Measurements from ENCODE around the gene RIN3. TPM values are rescaled to one million over a fixed set of nuclear protein-coding genes. Genes with fewer than 3 reads are reported as not detected.

RIN3 gene
- total RNA-seq, 4 donors from 2014 or later: 4.7 to 7.9 (median 6.6) TPM

DNA sequence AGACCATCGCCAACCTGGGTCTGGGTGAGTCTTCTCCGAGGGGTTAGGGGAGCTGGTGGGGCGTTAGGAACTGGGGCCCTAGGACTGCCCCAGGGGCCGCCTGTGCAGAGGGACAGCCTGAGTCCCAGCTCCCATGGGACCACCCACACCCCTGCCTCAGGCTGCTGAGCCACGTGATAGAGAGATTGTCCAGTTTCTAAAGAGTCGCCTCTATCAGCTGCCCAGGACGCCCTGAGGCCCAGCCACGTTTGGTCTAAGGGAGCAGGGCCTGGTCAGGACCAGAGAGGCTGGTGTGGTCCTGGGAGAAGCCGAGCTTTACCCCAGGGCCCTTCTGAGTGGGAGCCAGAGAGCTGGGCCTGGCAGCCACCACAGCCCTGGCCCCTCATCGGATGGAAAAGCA lies 127.7 kb downstream of the RIN3 start:
- intact Hi-C loops (cut with DNase I): no loop called here
- Histone ChIP-seq H3K9me3 (no peaks in the 10 kb centered on the region), H3K36me3 (no peaks in the 10 kb centered on the region), H3K4me3 (replicated peaks in 1 of 3) (no peak overlapping the region), H3K27me3 (no peaks in the 10 kb centered on the region), H3K4me1 (no peaks in the 10 kb centered on the region), H3K27ac (no peak overlapping the region)
- 95 to 100% methylated on average over 6 to 7 of the region's 10 CpGs for whole genome bisulfite sequencing, 2 donors
- DNase-seq: no peak
- TF ChIP-seq POLR2A (IDR thresholded peaks at IDR 0.05): no peak
- TF ChIP-seq, protein P1, sequence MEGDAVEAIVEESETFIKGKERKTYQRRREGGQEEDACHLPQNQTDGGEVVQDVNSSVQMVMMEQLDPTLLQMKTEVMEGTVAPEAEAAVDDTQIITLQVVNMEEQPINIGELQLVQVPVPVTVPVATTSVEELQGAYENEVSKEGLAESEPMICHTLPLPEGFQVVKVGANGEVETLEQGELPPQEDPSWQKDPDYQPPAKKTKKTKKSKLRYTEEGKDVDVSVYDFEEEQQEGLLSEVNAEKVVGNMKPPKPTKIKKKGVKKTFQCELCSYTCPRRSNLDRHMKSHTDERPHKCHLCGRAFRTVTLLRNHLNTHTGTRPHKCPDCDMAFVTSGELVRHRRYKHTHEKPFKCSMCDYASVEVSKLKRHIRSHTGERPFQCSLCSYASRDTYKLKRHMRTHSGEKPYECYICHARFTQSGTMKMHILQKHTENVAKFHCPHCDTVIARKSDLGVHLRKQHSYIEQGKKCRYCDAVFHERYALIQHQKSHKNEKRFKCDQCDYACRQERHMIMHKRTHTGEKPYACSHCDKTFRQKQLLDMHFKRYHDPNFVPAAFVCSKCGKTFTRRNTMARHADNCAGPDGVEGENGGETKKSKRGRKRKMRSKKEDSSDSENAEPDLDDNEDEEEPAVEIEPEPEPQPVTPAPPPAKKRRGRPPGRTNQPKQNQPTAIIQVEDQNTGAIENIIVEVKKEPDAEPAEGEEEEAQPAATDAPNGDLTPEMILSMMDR (IDR thresholded peaks at IDR 0.05): no peak

DNA sequence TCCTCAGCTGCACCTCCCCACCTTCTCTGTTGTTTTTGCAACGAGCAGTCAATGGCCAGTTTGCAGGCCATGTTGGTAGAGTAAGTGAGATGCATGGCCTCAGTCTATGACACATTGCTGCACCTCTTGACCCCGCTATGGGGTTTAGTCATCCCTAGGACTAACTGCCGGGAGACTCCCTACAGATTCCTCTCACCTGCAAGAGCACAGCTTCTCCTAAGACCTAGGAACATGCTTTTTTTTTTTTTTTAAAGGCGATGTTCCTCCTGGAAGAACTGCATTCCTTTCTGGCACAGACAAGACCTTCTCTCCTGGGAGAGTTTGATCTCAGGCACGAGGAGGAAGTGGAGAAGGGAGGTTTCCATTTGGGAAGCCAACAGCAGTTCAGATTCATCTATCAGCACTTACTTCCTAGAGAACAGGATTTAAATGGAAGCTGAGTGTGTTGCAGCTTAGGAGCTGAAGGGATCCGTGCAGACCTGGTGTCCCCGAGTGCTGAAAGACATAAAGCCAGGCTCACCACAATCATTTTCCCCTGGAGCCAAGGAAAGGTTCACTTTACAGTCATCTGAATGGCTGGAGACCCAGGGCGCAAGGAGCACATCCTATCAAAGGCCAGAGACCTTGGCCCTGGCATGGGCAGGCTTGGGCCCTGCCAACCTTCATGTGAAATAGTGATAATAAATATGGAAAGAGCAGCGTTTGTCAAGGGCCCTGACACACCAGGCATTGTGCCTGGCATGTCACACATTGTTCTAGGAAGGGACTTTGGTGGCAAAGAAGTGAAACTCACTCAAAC lies 130.8 kb downstream of the RIN3 start:
- no peaks in the 10 kb centered on the region for H3K9me3 ChIP-seq
- H3K36me3 ChIP-seq: no peaks in the 10 kb centered on the region
- H3K27me3 ChIP-seq: no peaks in the 10 kb centered on the region
- no peaks in the 10 kb centered on the region for H3K4me1 ChIP-seq
- TF ChIP-seq, protein P1 (IDR thresholded peaks at IDR 0.05): no peak
- no peak for TF ChIP-seq POLR2A (IDR thresholded peaks at IDR 0.05)
- DNase-seq: no peak
- H3K4me3 ChIP-seq (replicated peaks in 1 of 3): no peak overlapping the region
- intact Hi-C loops (cut with DNase I): no loop called here
- 52 to 57% methylated on average over 8 to 9 of the region's 9 CpGs for WGBS, 2 donors
- H3K27ac ChIP-seq: no peak overlapping the region

DNA sequence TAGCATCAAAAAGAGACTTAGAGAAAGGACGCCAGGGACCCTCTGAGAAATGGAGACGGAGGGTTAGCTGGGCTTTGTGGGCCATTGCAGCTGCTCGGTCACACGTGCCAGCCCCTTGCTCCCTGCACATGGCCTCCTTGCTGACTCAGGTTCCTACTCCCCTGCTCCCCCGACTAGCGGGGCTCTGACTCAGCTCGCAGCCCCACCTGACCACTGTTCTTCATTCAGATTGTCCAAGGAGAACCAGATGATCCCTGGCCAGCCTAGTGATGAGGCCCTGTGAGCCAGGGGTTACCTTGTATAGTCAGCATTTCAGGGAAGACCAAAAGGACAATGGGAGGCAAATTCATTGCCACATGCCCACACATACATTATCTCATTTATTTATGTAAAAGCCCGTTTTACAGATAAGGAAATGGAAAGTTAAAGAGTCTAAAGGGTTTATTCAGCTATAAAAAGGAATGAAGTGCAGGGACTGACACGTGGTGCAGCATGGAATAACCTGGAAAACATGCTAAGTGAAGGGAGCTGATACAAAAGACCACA lies 131.5 kb downstream of the RIN3 start:
- Histone ChIP-seq H3K36me3 (no peaks in the 10 kb centered on the region), H3K27ac (no peak overlapping the region), H3K4me1 (peaks cover under 1% of the 10 kb centered on the region in 2 donors), H3K4me3 (replicated peaks in 1 of 3) (no peak overlapping the region), H3K9me3 (no peaks in the 10 kb centered on the region), H3K27me3 (no peaks in the 10 kb centered on the region)
- DNase-seq: no peak
- 96 to 98% methylated on average over 9 of the region's 9 CpGs for WGBS, 2 donors
- TF ChIP-seq POLR2A (IDR thresholded peaks at IDR 0.05): no peak
- TF ChIP-seq, protein P1 (IDR thresholded peaks at IDR 0.05): no peak
- intact Hi-C loops (cut with DNase I): no loop called here

DNA sequence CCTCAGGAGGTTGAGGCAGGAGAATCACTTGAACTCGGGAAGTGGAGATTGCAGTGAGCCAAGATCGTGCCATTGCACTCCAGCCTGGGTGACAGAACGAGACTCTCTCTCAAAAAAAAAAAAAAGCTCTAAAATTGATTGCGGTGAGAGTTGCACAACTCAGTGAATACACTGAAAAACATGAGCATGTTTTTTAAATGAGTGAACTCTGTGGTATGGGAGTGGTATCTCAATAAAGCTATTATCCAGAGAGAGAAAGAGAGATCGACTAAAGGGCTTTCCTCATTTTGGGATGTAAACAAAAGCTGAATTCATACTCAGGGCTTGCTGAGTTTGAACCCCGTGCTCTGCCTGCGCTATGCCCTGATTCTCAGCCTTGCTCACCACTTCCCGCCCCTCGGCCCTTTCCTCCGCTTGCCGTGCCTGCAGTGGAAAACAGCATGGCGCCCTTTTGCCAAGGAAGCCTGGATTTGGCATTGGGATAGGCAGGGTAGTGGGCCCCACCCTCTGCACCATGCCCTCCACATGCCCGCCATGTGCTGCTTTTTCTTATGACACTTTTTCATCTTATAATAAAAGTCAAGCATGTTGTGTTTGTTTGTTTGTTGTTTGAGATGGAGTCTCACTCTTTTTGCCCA lies 132.4 kb downstream of the RIN3 start:
- H3K4me1 ChIP-seq: peaks cover 8 to 9% of the 10 kb centered on the region in 2 donors
- no peaks in the 10 kb centered on the region for H3K36me3 ChIP-seq
- no peak overlapping the region for H3K27ac ChIP-seq
- no peaks in the 10 kb centered on the region for H3K9me3 ChIP-seq
- WGBS, 2 donors: 92 to 95% methylated on average over 13 of the region's 13 CpGs
- no peak overlapping the region for H3K4me3 ChIP-seq (replicated peaks in 1 of 3)
- no peak for TF ChIP-seq POLR2A (IDR thresholded peaks at IDR 0.05)
- TF ChIP-seq, protein P1 (IDR thresholded peaks at IDR 0.05): no peak
- intact Hi-C loops (cut with DNase I): no loop called here
- no peak for DNase-seq
- no peaks in the 10 kb centered on the region for H3K27me3 ChIP-seq
